Fibroblast of upper back skin (primary cell): ENCODE measurements around the gene MAPK8.
"Not testable (repeated sequence)": the region's sequence is repeated elsewhere in the genome, so short reads cannot be mapped to it uniquely, and the experiment has no call there.

Source experiments
- DNase-seq: peaks from one replicate; pipeline ENCODE4 v3.0.0-alpha.2; 2013

MAPK8 gene

GRCh38 chr10:48389846-48390557 lies 83.5 kb downstream of the MAPK8 start:
- DNase-seq = no peak

GRCh38 chr10:48390558-48390871 lies 84.0 kb downstream of the MAPK8 start:
- DNase-seq = no peak

- peak; percentile 52 for DNase-seq
Observed at GRCh38 chr10:48390933-48391845, 84.7 kb downstream of the MAPK8 start.

GRCh38 chr10:48391994-48392393 lies 85.5 kb downstream of the MAPK8 start:
- no peak for DNase-seq

- DNase-seq = no peak
Observed at GRCh38 chr10:48398261-48398660, 91.8 kb downstream of the MAPK8 start.

GRCh38 chr10:48399056-48399541 lies 92.6 kb downstream of the MAPK8 start:
- DNase-seq = no peak

GRCh38 chr10:48399551-48399950 lies 93.1 kb downstream of the MAPK8 start:
- DNase-seq = no peak

- peak; percentile 47 for DNase-seq
Observed at GRCh38 chr10:48400129-48400849, 93.8 kb downstream of the MAPK8 start.

- DNase-seq = no peak
Observed at GRCh38 chr10:48400850-48401220, 94.4 kb downstream of the MAPK8 start.

GRCh38 chr10:48404646-48405045 lies 98.2 kb downstream of the MAPK8 start:
- peak; percentile 55 for DNase-seq

GRCh38 chr10:48406204-48406603 lies 99.7 kb downstream of the MAPK8 start:
- peak; percentile 30 for DNase-seq

GRCh38 chr10:48406658-48407057 lies 100.2 kb downstream of the MAPK8 start:
- no peak for DNase-seq

- DNase-seq = no peak
Observed at GRCh38 chr10:48410503-48410902, 104.0 kb downstream of the MAPK8 start.

- DNase-seq = no peak
Observed at GRCh38 chr10:48411510-48411909, 105.0 kb downstream of the MAPK8 start.

- DNase-seq = no peak
Observed at GRCh38 chr10:48412081-48412480, 105.6 kb downstream of the MAPK8 start.

- no peak for DNase-seq
Observed at GRCh38 chr10:48412933-48413332, 106.5 kb downstream of the MAPK8 start.

- DNase-seq = no peak
Observed at GRCh38 chr10:48414160-48414559, 107.7 kb downstream of the MAPK8 start.

- DNase-seq = peak; percentile 45
Observed at GRCh38 chr10:48414778-48415177, 108.3 kb downstream of the MAPK8 start.

- no peak for DNase-seq
Observed at GRCh38 chr10:48416584-48417232, 110.2 kb downstream of the MAPK8 start.

GRCh38 chr10:48417374-48417773 lies 110.9 kb downstream of the MAPK8 start:
- no peak for DNase-seq

GRCh38 chr10:48418189-48418788 lies 111.8 kb downstream of the MAPK8 start:
- DNase-seq = no peak

GRCh38 chr10:48419714-48420113 lies 113.2 kb downstream of the MAPK8 start:
- DNase-seq = no peak

- DNase-seq = not testable (repeated sequence)
Observed at GRCh38 chr10:48421862-48422261, 115.4 kb downstream of the MAPK8 start.
